ENCODE results near the gene KIAA0825.

GRCh38 chr5:94223235-94223634, 395.2 kb downstream of the KIAA0825 start:
- TF ChIP-seq GATA2 (IDR thresholded peaks at IDR 0.05; ENCODE audit: low read depth, low read length) (no peak), GATA3 (IDR thresholded peaks at IDR 0.05; ENCODE audit: low read depth, low read length) (no peak)
